HepG2 (cell line): ENCODE results near the gene ZNF660.

Experiments used
- FOSL2 ChIP-seq: sonication (generic); formaldehyde crosslinking; IDR thresholded peaks from 2 replicates; pipeline ENCODE4 v1.4.0; 2020; ENCODE audit warnings: missing genetic modification reagents
- MBD4 ChIP-seq: IDR thresholded peaks from 2 replicates; pipeline ENCODE4 v1.6.1; 2012; ENCODE audit warnings: low read length, inconsistent platforms, borderline replicate concordance
- NR1H2 ChIP-seq: sonication (generic); formaldehyde crosslinking; IDR thresholded peaks from 2 replicates; pipeline ENCODE4 v1.8.1; 2022; ENCODE audit warnings: low read depth, missing genetic modification reagents, borderline replicate concordance
- SNAI1 ChIP-seq: sonication (generic); formaldehyde crosslinking; IDR thresholded peaks from 2 replicates; pipeline ENCODE4 v1.5.0; 2020; ENCODE audit warnings: mild to moderate bottlenecking, missing genetic modification reagents, borderline replicate concordance
- ZFYVE20 ChIP-seq: sonication (generic); formaldehyde crosslinking; IDR thresholded peaks from 2 replicates; pipeline ENCODE4 v1.8.0; 2023; ENCODE audit warnings: low read depth, mild to moderate bottlenecking, moderate library complexity, missing genetic modification reagents, borderline replicate concordance
- ZNF790 ChIP-seq: sonication (generic); formaldehyde crosslinking; IDR thresholded peaks from 2 replicates; pipeline ENCODE4 v1.8.0; 2022; ENCODE audit warnings: missing genetic modification reagents, mild to moderate bottlenecking, borderline replicate concordance
- TF ChIP-seq, protein P1 (sequence below): sonication (generic); formaldehyde crosslinking; IDR thresholded peaks from 2 replicates; pipeline ENCODE4 v1.5.0; 2020; ENCODE audit warnings: mild to moderate bottlenecking, missing genetic modification reagents, moderate library complexity
- TF ChIP-seq, protein P2 (sequence below): sonication (generic); formaldehyde crosslinking; conservative IDR thresholded peaks from 2 replicates; pipeline ENCODE4 v1.4.0; 2020; ENCODE audit warnings: missing genetic modification reagents

DNA sequence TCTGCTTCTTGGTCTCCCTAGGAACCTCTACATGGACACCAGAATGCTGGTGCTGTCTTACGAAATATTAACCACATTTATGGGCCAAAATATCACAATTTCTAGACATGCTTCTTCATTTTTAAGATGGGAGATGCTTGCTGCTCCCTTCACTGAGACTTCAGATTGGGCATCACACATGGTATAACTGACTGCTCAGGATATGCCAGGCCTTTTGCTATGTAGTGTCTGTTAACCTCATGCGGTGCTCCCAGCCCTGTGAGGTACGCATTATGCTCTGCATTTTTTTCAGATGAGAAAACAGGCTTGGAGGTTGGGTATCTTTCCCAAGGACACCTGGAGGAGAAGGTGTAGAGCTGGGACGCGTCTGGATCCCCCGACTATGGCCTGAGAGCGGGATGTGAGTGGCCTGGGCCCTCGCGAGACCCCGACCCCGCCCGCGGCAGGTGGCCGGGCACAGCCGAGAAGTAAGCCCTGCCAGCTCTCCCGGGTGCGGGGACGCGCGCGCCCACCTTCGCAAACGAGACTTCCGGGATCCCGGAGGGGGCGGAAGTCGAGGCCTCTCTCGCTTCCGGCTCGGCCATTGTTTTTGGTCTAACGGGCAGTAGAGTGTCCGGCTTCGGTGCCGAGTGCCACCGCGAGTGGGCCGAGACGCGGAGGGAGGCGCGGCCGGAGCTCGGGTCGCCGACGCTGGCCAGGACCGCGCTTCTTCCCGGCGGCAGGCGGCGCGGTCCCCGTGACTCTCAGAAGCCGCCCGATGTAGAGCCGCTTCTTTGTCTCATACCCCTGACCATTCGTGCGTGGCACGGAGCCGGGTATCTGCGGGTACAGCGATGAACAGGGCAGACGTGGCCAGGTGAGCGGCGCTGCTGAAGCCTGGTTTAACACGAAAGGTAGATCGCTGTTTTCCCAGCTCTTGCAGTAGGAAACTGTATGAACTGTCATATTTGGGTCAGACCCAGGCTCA is 29.9 kb upstream of the ZNF660 start, which contains the start of gene ZKSCAN7:
- TF ChIP-seq, protein P1, sequence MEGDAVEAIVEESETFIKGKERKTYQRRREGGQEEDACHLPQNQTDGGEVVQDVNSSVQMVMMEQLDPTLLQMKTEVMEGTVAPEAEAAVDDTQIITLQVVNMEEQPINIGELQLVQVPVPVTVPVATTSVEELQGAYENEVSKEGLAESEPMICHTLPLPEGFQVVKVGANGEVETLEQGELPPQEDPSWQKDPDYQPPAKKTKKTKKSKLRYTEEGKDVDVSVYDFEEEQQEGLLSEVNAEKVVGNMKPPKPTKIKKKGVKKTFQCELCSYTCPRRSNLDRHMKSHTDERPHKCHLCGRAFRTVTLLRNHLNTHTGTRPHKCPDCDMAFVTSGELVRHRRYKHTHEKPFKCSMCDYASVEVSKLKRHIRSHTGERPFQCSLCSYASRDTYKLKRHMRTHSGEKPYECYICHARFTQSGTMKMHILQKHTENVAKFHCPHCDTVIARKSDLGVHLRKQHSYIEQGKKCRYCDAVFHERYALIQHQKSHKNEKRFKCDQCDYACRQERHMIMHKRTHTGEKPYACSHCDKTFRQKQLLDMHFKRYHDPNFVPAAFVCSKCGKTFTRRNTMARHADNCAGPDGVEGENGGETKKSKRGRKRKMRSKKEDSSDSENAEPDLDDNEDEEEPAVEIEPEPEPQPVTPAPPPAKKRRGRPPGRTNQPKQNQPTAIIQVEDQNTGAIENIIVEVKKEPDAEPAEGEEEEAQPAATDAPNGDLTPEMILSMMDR (CRISPR knock-in tag) = no peak
- TF ChIP-seq FOSL2 (CRISPR knock-in tag) (no peak), ZNF790 (CRISPR knock-in tag) (0 out of 2 replicates have a peak, but pooled peaks have one; percentile 55), NR1H2 (CRISPR knock-in tag) (no peak), ZFYVE20 (CRISPR knock-in tag) (no peak), MBD4 (no peak), SNAI1 (CRISPR knock-in tag) (no peak)
- TF ChIP-seq, protein P2, sequence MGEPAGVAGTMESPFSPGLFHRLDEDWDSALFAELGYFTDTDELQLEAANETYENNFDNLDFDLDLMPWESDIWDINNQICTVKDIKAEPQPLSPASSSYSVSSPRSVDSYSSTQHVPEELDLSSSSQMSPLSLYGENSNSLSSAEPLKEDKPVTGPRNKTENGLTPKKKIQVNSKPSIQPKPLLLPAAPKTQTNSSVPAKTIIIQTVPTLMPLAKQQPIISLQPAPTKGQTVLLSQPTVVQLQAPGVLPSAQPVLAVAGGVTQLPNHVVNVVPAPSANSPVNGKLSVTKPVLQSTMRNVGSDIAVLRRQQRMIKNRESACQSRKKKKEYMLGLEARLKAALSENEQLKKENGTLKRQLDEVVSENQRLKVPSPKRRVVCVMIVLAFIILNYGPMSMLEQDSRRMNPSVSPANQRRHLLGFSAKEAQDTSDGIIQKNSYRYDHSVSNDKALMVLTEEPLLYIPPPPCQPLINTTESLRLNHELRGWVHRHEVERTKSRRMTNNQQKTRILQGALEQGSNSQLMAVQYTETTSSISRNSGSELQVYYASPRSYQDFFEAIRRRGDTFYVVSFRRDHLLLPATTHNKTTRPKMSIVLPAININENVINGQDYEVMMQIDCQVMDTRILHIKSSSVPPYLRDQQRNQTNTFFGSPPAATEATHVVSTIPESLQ (CRISPR knock-in tag) = no peak
